SU-DHL-6 (cell line): ENCODE data around the gene BTN2A1.

ENCODE experiments used
- H2AFZ ChIP-seq: fragments of 200-600 bp; sonication (generic); 2 replicates; pipeline ENCODE4 v1.6.1; 2014; ENCODE audit warnings: low read depth, mild to moderate bottlenecking, moderate library complexity, mixed read lengths, antibody characterized with exemption, low read length; ENCODE audit not compliant: severe bottlenecking
- H3F3A ChIP-seq: fragments of 200-600 bp; shearing (Covaris generic); 2 replicates; pipeline ENCODE4 v1.6.0; 2016; ENCODE audit warnings: antibody characterized with exemption, mild to moderate bottlenecking; ENCODE audit not compliant: insufficient read depth
- H3K27ac ChIP-seq: fragments of 200-600 bp; sonication (generic); 2 replicates; pipeline ENCODE4 v1.5.1; 2016; ENCODE audit warnings: low read depth, mild to moderate bottlenecking, low read length, moderate library complexity, mixed read lengths
- H3K27me3 ChIP-seq: fragments of 200-600 bp; sonication (generic), shearing (Covaris generic); 2 replicates; pipeline ENCODE4 v1.6.0; 2014; ENCODE audit warnings: mild to moderate bottlenecking, low read length
- H3K36me3 ChIP-seq: fragments of 200-600 bp; sonication (generic); 2 replicates; pipeline ENCODE4 v1.6.1; 2014; ENCODE audit warnings: mild to moderate bottlenecking, low read length, mixed read lengths
- H3K4me2 ChIP-seq: fragments of 300-600, 200-600 bp; shearing (Covaris generic), sonication (generic); 2 replicates; pipeline ENCODE4 v1.6.0; 2014; ENCODE audit warnings: low read length, low read depth, mild to moderate bottlenecking; ENCODE audit not compliant: poor library complexity, severe bottlenecking
- H3K4me3 ChIP-seq: fragments of 200-600 bp; sonication (generic); 2 replicates; pipeline ENCODE4 v1.5.1; 2014; ENCODE audit warnings: antibody characterized with exemption, low read length, mild to moderate bottlenecking, mixed read lengths; ENCODE audit not compliant: insufficient read depth, poor library complexity, severe bottlenecking
- H3K79me2 ChIP-seq: fragments of 200-600 bp; sonication (generic); 2 replicates; pipeline ENCODE4 v1.6.1; 2014; ENCODE audit warnings: mild to moderate bottlenecking, low read length, moderate library complexity; ENCODE audit not compliant: insufficient read depth
- H3K9ac ChIP-seq: fragments of 200-600 bp; sonication (generic); 2 replicates; pipeline ENCODE4 v1.7.0; 2014; ENCODE audit warnings: mild to moderate bottlenecking, low read length
- H3K9me2 ChIP-seq: fragments of 200-600 bp; sonication (generic); replicated peaks from 2 replicates; pipeline ENCODE4 v1.6.1; 2014; ENCODE audit warnings: low read length; ENCODE audit not compliant: insufficient read depth
- H3K9me3 ChIP-seq: fragments of 200-600 bp; sonication (generic); 2 replicates; pipeline ENCODE4 v1.6.1; 2014; ENCODE audit warnings: low read length, mixed read lengths; ENCODE audit not compliant: insufficient read depth
- H4K20me1 ChIP-seq: fragments of 200-600 bp; sonication (generic); 2 replicates; pipeline ENCODE4 v1.6.1; 2014; ENCODE audit warnings: low read depth, mild to moderate bottlenecking, antibody characterized with exemption, low read length, moderate library complexity, mixed read lengths
- EZH2phosphoT487 ChIP-seq: fragments of 200-600 bp; sonication (generic), shearing (Covaris generic); conservative IDR thresholded peaks from 2 replicates; pipeline ENCODE4 v1.6.1; 2018; ENCODE audit warnings: mild to moderate bottlenecking, antibody characterized with exemption, low read length, moderate library complexity, mixed read lengths
- TF ChIP-seq, protein P1 (sequence below): fragments of 200-600 bp; sonication (generic); IDR thresholded peaks from one replicate; pipeline ENCODE4 v1.5.1; 2017; ENCODE audit warnings: antibody characterized with exemption, mild to moderate bottlenecking, low read length, moderate library complexity; ENCODE audit not compliant: insufficient read depth, poor library complexity, severe bottlenecking

Gene BTN2A1

DNA sequence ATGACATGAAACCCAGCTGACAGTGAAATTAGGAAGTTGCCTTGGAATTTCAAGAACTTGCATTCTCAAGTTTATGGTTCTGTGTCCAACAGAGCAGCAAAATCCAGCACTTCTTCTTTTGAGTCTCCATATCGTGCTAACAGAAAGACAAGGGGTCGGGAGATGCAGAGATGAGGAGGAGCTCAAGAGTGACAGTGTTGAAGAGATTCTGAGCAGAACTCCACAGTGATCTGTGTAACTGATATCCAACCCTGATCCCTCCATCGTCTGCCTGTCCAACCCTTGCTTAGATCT, 21.2 kb downstream of the BTN2A1 start:
- Histone ChIP-seq H3K9ac (no peak overlapping the region), H3K4me2 (no peak overlapping the region), H3F3A (peaks cover 32% of the 10 kb centered on the region), H4K20me1 (no peaks in the 10 kb centered on the region), H3K9me3 (no peaks in the 10 kb centered on the region), H3K9me2 (no peaks in the 10 kb centered on the region), H3K4me3 (no peak overlapping the region), H3K36me3 (peaks cover 5% of the 10 kb centered on the region; the same call in 1 of the 2 replicates), H3K79me2 (no peaks in the 10 kb centered on the region), H3K27ac (no peak overlapping the region), H3K27me3 (no peaks in the 10 kb centered on the region), H2AFZ (no peak overlapping the region)
- TF ChIP-seq EZH2phosphoT487 = no peak
- TF ChIP-seq, protein P1, sequence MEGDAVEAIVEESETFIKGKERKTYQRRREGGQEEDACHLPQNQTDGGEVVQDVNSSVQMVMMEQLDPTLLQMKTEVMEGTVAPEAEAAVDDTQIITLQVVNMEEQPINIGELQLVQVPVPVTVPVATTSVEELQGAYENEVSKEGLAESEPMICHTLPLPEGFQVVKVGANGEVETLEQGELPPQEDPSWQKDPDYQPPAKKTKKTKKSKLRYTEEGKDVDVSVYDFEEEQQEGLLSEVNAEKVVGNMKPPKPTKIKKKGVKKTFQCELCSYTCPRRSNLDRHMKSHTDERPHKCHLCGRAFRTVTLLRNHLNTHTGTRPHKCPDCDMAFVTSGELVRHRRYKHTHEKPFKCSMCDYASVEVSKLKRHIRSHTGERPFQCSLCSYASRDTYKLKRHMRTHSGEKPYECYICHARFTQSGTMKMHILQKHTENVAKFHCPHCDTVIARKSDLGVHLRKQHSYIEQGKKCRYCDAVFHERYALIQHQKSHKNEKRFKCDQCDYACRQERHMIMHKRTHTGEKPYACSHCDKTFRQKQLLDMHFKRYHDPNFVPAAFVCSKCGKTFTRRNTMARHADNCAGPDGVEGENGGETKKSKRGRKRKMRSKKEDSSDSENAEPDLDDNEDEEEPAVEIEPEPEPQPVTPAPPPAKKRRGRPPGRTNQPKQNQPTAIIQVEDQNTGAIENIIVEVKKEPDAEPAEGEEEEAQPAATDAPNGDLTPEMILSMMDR = no peak

DNA sequence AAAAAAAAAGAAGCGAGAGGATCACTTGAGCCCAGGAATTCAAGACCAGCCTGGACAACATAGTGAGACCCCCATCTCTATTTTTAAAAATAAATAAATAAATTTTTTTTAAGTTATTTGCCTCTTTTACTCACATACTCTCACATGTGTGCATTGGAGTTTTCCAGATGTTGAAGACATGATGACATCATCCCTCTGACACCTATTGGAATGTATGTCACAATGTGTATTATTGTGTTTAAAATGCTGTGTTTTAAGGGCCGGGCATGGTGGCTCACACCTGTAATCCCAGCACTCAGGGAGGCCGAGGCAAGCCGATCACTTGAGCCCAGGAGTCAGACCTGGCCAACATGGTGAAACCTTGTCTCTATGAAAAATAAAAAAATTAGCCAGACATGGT, 24.6 kb downstream of the BTN2A1 start:
- no peak overlapping the region for H3K9ac ChIP-seq
- H3F3A ChIP-seq = peaks cover 3% of the 10 kb centered on the region; the same call in 1 of the 2 replicates
- H3K4me2 ChIP-seq = no peak overlapping the region
- no peak overlapping the region for H3K27ac ChIP-seq
- no peaks in the 10 kb centered on the region for H3K9me3 ChIP-seq
- peaks cover 5% of the 10 kb centered on the region; the same call in 1 of the 2 replicates for H3K36me3 ChIP-seq
- H3K79me2 ChIP-seq = no peaks in the 10 kb centered on the region
- no peaks in the 10 kb centered on the region for H3K9me2 ChIP-seq
- no peak for TF ChIP-seq EZH2phosphoT487
- TF ChIP-seq, protein P1 = no peak
- H3K4me3 ChIP-seq = no peak overlapping the region
- no peaks in the 10 kb centered on the region for H3K27me3 ChIP-seq
- H2AFZ ChIP-seq = no peak overlapping the region
- no peaks in the 10 kb centered on the region for H4K20me1 ChIP-seq

DNA sequence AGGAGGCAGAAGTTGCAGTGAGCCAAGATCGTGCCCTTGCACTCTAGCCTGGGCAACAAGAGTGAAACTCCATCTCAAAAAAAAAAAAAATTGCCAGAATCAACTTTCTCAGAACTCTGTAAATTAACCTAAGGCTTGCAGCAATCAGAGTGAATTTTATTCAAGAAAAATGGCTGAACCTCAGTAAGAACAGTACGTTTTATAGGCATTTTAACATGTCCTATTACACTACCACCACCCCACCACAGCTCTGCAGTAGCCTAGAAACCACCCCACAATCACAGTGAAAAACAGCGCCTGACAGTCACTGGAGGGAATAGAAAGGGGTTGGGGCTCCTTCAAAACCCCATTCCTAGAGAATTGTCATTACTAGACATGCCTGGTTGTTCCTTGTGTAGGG, 26.0 kb downstream of the BTN2A1 start:
- H3K9me2 ChIP-seq = no peaks in the 10 kb centered on the region
- no peak overlapping the region for H3K4me2 ChIP-seq
- H3K9me3 ChIP-seq = no peaks in the 10 kb centered on the region
- no peaks in the 10 kb centered on the region for H3K27me3 ChIP-seq
- H3F3A ChIP-seq = no peaks in the 10 kb centered on the region
- no peaks in the 10 kb centered on the region for H3K79me2 ChIP-seq
- H3K9ac ChIP-seq = no peak overlapping the region
- peaks cover 5% of the 10 kb centered on the region; the same call in 1 of the 2 replicates for H3K36me3 ChIP-seq
- H3K27ac ChIP-seq = no peak overlapping the region
- no peak overlapping the region for H3K4me3 ChIP-seq
- TF ChIP-seq, protein P1 = no peak
- no peak for TF ChIP-seq EZH2phosphoT487
- H4K20me1 ChIP-seq = no peaks in the 10 kb centered on the region
- no peak overlapping the region for H2AFZ ChIP-seq
